HG03558 (cell line): Measurements from ENCODE around the gene SEL1L3.

Source experiments
- ATAC-seq: cut with Tn5 transposase; IDR thresholded peaks from one replicate; pipeline ENCODE4 v1.9.1; 2021; ENCODE audit warnings: moderate number of reproducible peaks; ENCODE audit not compliant: unreplicated experiment; ENCODE audit errors: extremely low read depth

Gene SEL1L3

GRCh38 chr4:25760048-25760447 is 102.7 kb downstream of the SEL1L3 start:
- no peak for ATAC-seq

GRCh38 chr4:25759101-25759500 is 103.7 kb downstream of the SEL1L3 start:
- no peak for ATAC-seq

GRCh38 chr4:25757452-25757851 is 105.3 kb downstream of the SEL1L3 start:
- no peak for ATAC-seq

- no peak for ATAC-seq
These were observed 106.3 kb downstream of the SEL1L3 start for GRCh38 chr4:25756503-25756902.

GRCh38 chr4:25755911-25756310 is 106.9 kb downstream of the SEL1L3 start:
- ATAC-seq, result no peak

GRCh38 chr4:25753239-25753638 is 109.5 kb downstream of the SEL1L3 start:
- ATAC-seq, result no peak

- no peak for ATAC-seq
These were observed 111.9 kb downstream of the SEL1L3 start for GRCh38 chr4:25750874-25751273.

GRCh38 chr4:25749150-25749794 is 113.5 kb downstream of the SEL1L3 start:
- no peak for ATAC-seq

GRCh38 chr4:25743971-25744370 is 118.8 kb downstream of the SEL1L3 start:
- no peak for ATAC-seq

GRCh38 chr4:25729564-25729963 is 133.2 kb downstream of the SEL1L3 start:
- ATAC-seq, result no peak

GRCh38 chr4:25728886-25729285 is 133.9 kb downstream of the SEL1L3 start:
- ATAC-seq, result no peak

GRCh38 chr4:25727711-25728493 is 134.9 kb downstream of the SEL1L3 start:
- peak; percentile 49 for ATAC-seq

- ATAC-seq, result no peak
These were observed 136.9 kb downstream of the SEL1L3 start for GRCh38 chr4:25725870-25726269.

- no peak for ATAC-seq
These were observed 139.4 kb downstream of the SEL1L3 start for GRCh38 chr4:25723409-25723808.

- ATAC-seq, result no peak
These were observed 139.8 kb downstream of the SEL1L3 start for GRCh38 chr4:25722964-25723363.

- no peak for ATAC-seq
These were observed 149.0 kb downstream of the SEL1L3 start for GRCh38 chr4:25713812-25714211.

- no peak for ATAC-seq
These were observed 150.2 kb downstream of the SEL1L3 start for GRCh38 chr4:25712611-25713010.

- no peak for ATAC-seq
These were observed 152.2 kb downstream of the SEL1L3 start for GRCh38 chr4:25710637-25711036.

- no peak for ATAC-seq
These were observed 158.3 kb downstream of the SEL1L3 start for GRCh38 chr4:25704516-25704915.

GRCh38 chr4:25703731-25704388 is 158.9 kb downstream of the SEL1L3 start:
- no peak for ATAC-seq

GRCh38 chr4:25702848-25703247 is 159.9 kb downstream of the SEL1L3 start:
- ATAC-seq, result no peak
